Duodenal mucosa (tissue), 2 donors: ENCODE results near the gene RPAP3.
"Not testable (repeated sequence)": the region's sequence is repeated elsewhere in the genome, so short reads cannot be mapped to it uniquely, and the experiment has no call there.

ENCODE experiments used
- H3K27ac ChIP-seq: one replicate; pipeline ENCODE4 v1.7.0; 2013; ENCODE audit warnings: low read depth, low read length
- H3K27me3 ChIP-seq, 2 donors: one replicate each; pipeline ENCODE4 v1.7.0; 2013; ENCODE audit warnings: low read length in 2 of 2, control low read depth in 1 of 2; ENCODE audit not compliant: insufficient read depth in 2 of 2, control insufficient read depth in 1 of 2
- H3K36me3 ChIP-seq, 2 donors: one replicate each; pipeline ENCODE4 v1.7.0; 2013; ENCODE audit warnings: low read length in 2 of 2, control low read depth in 1 of 2; ENCODE audit not compliant: insufficient read depth in 2 of 2, control insufficient read depth in 1 of 2
- H3K4me1 ChIP-seq, 2 donors: one replicate each; pipeline ENCODE4 v1.7.0; 2013; ENCODE audit warnings: low read length in 2 of 2, control low read depth in 1 of 2; ENCODE audit not compliant: insufficient read depth in 2 of 2, control insufficient read depth in 1 of 2
- H3K4me3 ChIP-seq, 2 donors: one replicate each; pipeline ENCODE4 v1.7.0; 2013; ENCODE audit warnings: low read length in 2 of 2, low read depth in 1 of 2
- H3K9ac ChIP-seq, 2 donors: one replicate each; pipeline ENCODE4 v1.7.0; 2013; ENCODE audit warnings: low read length in 2 of 2, low read depth in 1 of 2
- H3K9me3 ChIP-seq, 2 donors: one replicate each; pipeline ENCODE4 v1.7.0; 2013; ENCODE audit warnings: low read length in 2 of 2, control low read depth in 1 of 2; ENCODE audit not compliant: control insufficient read depth in 1 of 2

RPAP3 gene

GRCh38 chr12:47649381-47649780, 56.4 kb downstream of the RPAP3 start:
- H3K9ac ChIP-seq = no peak overlapping the region
- H3K4me1 ChIP-seq = peaks cover 4 to 5% of the 10 kb centered on the region in 2 donors
- peaks cover 0 to 3% of the 10 kb centered on the region in 2 donors for H3K9me3 ChIP-seq
- no peaks in the 10 kb centered on the region for H3K27me3 ChIP-seq
- H3K36me3 ChIP-seq = no peaks in the 10 kb centered on the region
- H3K27ac ChIP-seq = no peak overlapping the region
- no peak overlapping the region for H3K4me3 ChIP-seq

GRCh38 chr12:47648056-47648579, 57.7 kb downstream of the RPAP3 start:
- H3K9ac ChIP-seq = no peak overlapping the region
- H3K36me3 ChIP-seq = no peaks in the 10 kb centered on the region
- peaks cover 0 to 3% of the 10 kb centered on the region in 2 donors for H3K9me3 ChIP-seq
- H3K4me3 ChIP-seq = no peak overlapping the region
- H3K27ac ChIP-seq = no peak overlapping the region
- H3K27me3 ChIP-seq = no peaks in the 10 kb centered on the region
- H3K4me1 ChIP-seq = peaks cover 4 to 5% of the 10 kb centered on the region in 2 donors

GRCh38 chr12:47642310-47642709, 63.5 kb downstream of the RPAP3 start:
- H3K36me3 ChIP-seq, H3K4me1 ChIP-seq, H3K4me3 ChIP-seq, H3K9ac ChIP-seq, H3K27ac ChIP-seq, H3K9me3 ChIP-seq, H3K27me3 ChIP-seq: not testable (repeated sequence)

GRCh38 chr12:47636908-47637780, 68.7 kb downstream of the RPAP3 start:
- H3K4me1 ChIP-seq = no peaks in the 10 kb centered on the region
- H3K4me3 ChIP-seq = no peak overlapping the region
- no peak overlapping the region for H3K27ac ChIP-seq
- H3K9ac ChIP-seq = no peak overlapping the region
- no peaks in the 10 kb centered on the region for H3K27me3 ChIP-seq
- peaks cover under 1 to 4% of the 10 kb centered on the region in 2 donors for H3K9me3 ChIP-seq
- no peaks in the 10 kb centered on the region for H3K36me3 ChIP-seq

GRCh38 chr12:47635770-47636169, 70.1 kb downstream of the RPAP3 start:
- H3K4me1 ChIP-seq, H3K4me3 ChIP-seq, H3K27ac ChIP-seq, H3K27me3 ChIP-seq, H3K9me3 ChIP-seq, H3K9ac ChIP-seq, H3K36me3 ChIP-seq: not testable (repeated sequence)

- H3K9ac ChIP-seq = no peak overlapping the region
- no peak overlapping the region for H3K27ac ChIP-seq
- no peaks in the 10 kb centered on the region for H3K4me1 ChIP-seq
- H3K27me3 ChIP-seq = no peaks in the 10 kb centered on the region
- peaks cover 0 to 3% of the 10 kb centered on the region in 2 donors for H3K9me3 ChIP-seq
- H3K4me3 ChIP-seq = no peak overlapping the region
- H3K36me3 ChIP-seq = no peaks in the 10 kb centered on the region
Observed at GRCh38 chr12:47634127-47634526, 71.7 kb downstream of the RPAP3 start.

GRCh38 chr12:47621960-47622359, 83.9 kb downstream of the RPAP3 start:
- H3K27me3 ChIP-seq = no peaks in the 10 kb centered on the region
- H3K36me3 ChIP-seq = no peaks in the 10 kb centered on the region
- H3K4me1 ChIP-seq = no peaks in the 10 kb centered on the region
- H3K9me3 ChIP-seq = no peaks in the 10 kb centered on the region
- H3K4me3 ChIP-seq = no peak overlapping the region
- no peak overlapping the region for H3K9ac ChIP-seq
- no peak overlapping the region for H3K27ac ChIP-seq

GRCh38 chr12:47617476-47617875, 88.4 kb downstream of the RPAP3 start:
- H3K27me3 ChIP-seq = no peaks in the 10 kb centered on the region

GRCh38 chr12:47616440-47616839, 89.4 kb downstream of the RPAP3 start:
- Histone ChIP-seq H3K9me3 (peaks cover 7 to 8% of the 10 kb centered on the region in 2 donors), H3K27ac (no peak overlapping the region), H3K4me3 (no peak overlapping the region), H3K4me1 (no peaks in the 10 kb centered on the region), H3K27me3 (no peaks in the 10 kb centered on the region), H3K9ac (no peak overlapping the region), H3K36me3 (no peaks in the 10 kb centered on the region)

More at GRCh38 chr12:47617476-47617875, 88.4 kb downstream of the RPAP3 start:
- H3K36me3 ChIP-seq = no peaks in the 10 kb centered on the region
- no peak overlapping the region for H3K4me3 ChIP-seq
- no peak overlapping the region for H3K27ac ChIP-seq
- no peaks in the 10 kb centered on the region for H3K4me1 ChIP-seq
- peaks cover 7 to 8% of the 10 kb centered on the region in 2 donors for H3K9me3 ChIP-seq
- H3K9ac ChIP-seq = no peak overlapping the region

GRCh38 chr12:47615711-47616110, 90.1 kb downstream of the RPAP3 start:
- no peak overlapping the region for H3K4me3 ChIP-seq
- H3K36me3 ChIP-seq = no peaks in the 10 kb centered on the region
- no peak overlapping the region for H3K27ac ChIP-seq
- H3K9ac ChIP-seq = no peak overlapping the region
- peaks cover 7 to 8% of the 10 kb centered on the region in 2 donors for H3K9me3 ChIP-seq
- H3K4me1 ChIP-seq = no peaks in the 10 kb centered on the region
- no peaks in the 10 kb centered on the region for H3K27me3 ChIP-seq
